ENCODE results near the gene IL4. TPM values are rescaled to one million over a fixed set of nuclear protein-coding genes. Genes with fewer than 3 reads are reported as not detected.
"Not testable (repeated sequence)": the region's sequence is repeated elsewhere in the genome, so short reads cannot be mapped to it uniquely, and the experiment has no call there.

The IL4 gene
- total RNA-seq, 1 donor from 2014 or later = not detected

DNA sequence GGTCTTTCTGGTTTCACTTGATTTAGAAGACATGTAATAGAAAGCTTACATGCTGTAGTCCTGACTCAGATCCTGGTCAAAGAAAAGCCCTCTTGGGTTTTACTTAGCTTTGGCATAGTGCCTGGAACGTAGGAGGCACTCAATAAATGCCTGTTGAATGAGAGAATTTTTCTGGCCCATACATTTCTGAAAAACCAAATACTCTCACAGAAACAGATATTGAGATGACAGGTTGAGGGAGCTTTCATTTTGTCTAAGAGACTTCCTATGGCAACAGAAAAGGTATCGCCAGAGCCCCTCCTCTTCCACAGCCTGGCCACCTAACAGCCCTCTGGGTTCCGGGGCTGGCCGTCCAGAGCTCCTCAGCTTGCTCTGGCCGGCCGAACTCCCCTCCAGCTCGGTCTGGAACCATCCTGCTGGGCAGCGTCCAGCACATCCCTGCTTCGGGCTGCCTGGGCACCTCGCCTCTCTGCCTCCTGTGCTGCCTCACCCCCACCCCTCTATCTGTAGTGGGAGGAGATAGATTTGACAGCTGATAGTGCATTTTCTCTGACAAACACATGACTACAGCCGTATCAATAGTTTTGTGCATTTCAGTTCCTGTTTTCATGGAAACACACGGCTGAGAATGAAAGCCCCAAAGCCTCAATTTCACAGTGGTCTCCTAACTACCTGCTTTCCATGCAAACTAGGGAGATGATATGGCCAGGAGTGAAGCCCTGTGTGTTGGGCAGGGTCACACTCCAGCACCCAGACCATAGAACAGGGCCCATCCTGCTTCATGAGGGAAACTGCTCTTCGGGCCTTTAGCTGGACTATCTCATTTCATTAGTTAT lies 1.1 kb downstream of the IL4 start:
- DNase-seq (ENCODE audit: low spot score) = no peak

DNA sequence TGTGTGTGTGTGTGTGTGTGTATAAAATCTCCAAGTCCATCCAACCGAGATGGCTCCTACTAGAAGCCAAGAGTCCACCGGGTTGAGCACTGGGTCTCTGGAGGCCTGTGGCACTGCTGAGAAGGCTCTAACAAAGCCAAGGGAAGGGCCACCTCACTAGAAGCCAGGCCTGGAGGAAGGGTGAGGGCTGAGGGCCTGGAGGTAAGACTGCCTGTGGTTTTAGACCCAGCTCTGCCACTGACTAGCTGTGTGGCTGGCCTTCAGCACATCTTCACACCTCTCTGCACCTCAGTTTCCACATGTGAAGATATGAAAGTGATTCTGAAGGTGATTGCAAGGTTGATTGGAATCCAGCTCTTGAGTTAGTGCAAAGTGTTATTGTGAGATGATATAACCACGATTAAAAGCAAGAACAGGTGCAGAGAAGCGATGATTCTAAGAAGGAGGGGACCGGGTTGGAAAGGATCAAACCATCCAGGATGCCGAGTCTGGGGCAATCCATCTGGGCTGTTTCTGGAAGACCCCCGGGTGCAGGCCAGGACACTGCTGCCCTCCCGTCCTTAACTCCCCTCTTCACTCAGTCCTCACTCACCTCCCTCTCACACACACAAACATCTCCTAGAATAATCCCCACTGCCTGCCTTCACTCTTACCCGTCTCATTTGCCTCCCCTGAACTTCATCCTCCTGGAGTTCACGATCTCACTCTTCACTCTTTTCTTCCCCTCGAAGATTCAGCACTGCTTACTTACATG lies 2.3 kb downstream of the IL4 start:
- DNase-seq (ENCODE audit: low spot score) = no peak

DNA sequence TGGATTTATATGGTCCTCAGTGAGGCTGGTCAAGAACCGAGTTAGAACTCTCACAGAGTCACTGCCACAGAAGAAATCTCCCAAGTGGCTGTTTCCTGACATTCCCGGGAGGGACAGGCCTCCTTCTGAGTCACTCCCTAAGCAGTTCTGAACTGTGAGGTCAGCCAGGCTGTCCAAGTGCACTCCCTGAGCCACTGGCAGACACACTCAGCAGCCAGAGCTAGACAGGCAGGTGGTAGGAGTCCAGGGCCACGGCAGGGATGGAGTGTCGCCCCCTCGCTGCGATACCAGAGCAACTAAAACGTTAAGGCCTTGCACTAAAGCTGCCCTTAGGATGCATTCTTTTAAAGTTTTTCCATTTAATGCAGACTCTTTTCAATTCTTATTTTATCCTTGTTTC lies 3.4 kb downstream of the IL4 start:
- no peak for DNase-seq (ENCODE audit: low spot score)

DNA sequence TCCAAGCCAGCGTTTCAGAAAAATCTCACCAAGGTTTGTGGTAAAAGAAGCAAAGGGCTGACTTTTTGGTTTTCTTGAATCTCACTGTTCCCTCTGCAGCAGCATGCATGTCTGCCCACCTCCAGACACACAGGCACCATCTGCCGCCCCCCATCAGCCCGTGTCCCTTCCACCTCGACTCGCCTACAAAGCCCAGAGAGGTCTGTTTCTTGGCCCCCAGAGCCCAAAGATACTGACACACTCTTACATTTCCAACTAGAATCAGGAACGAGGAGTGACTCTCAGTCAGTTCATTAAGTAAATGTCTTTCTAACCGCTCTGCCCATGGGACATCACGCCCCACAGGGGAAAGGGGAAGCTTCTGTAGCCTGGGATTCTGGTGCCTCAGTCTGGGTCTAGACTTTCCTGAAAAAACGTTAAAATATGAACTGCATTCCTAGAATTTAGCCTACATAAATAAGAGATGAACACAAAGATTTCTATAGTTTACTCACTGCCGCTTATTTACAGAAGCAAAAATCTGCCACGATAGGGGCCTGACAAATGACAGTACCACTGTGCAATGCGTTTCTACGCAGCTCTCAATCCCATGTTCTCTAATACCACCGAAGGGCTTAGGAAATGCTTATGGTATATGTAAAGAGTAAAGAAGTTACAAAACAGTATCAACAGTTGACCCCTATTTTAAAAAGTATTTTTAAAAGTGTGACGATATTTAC lies 4.1 kb downstream of the IL4 start:
- DNase-seq (ENCODE audit: low spot score) = no peak

DNA sequence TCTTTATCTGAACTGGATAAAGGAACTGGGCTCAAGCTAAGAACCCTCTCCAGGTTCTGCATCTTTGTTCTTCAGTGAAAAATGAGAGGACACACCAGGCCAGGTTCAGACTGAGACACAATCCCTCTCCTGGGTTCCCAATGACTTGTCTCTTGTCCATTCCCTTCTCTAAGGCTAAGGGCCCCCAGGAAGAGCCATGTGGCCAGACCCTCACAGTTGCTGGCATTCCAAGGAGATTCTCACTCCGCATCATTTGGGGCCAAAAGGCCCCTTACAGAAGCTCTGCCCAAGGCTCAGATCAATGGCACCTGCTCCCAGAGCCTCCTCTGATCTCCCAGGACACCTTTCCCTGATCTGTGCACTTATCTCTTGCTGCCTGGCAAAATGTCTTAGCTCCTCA lies 4.9 kb downstream of the IL4 start:
- no peak for DNase-seq (ENCODE audit: low spot score)

DNA sequence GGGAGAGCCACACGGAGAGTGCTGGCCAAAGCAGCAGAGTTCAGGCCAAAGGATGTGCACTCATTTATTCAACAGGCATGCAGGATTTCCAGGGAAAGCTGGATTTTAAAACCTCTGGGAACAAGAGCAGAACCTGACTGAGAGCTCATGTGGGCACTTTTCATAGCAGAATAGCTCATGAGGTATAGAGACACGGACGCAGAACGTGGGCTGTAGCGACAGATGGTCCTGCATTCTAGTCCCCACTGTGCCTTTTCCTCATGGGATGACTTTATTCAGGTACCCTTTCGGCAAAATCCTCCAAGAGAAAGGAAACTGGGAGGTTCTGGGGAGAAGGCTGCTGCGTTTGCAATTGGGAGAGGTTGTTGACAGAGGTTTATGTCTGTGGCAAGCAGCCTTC lies 5.4 kb downstream of the IL4 start:
- DNase-seq (ENCODE audit: low spot score) = no peak

DNA sequence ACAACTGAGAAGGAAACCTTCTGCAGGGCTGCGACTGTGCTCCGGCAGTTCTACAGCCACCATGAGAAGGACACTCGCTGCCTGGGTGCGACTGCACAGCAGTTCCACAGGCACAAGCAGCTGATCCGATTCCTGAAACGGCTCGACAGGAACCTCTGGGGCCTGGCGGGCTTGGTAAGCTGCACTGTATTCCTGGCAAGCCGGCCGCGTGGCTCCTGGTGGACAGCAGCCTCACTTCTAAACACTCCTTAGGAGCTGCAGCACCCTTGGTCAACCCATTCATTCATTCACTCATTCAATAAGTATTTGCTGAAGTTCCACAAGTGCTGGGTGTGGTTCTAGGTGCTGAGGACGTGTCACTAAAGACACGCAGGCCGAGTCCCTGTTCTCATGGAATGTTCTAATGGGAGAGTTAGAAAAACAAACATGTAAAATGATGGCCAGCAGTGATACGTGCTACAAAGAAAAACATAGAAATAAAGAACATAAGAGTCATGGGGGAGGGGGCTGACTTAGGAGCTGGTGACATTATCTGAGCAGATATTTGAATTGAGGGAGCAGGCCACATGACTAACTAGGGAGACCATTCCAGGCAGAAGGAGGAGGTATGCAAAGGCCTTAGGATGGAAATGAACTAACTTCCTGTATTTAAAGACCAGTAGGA lies 6.1 kb downstream of the IL4 start:
- no peak for DNase-seq (ENCODE audit: low spot score)

DNA sequence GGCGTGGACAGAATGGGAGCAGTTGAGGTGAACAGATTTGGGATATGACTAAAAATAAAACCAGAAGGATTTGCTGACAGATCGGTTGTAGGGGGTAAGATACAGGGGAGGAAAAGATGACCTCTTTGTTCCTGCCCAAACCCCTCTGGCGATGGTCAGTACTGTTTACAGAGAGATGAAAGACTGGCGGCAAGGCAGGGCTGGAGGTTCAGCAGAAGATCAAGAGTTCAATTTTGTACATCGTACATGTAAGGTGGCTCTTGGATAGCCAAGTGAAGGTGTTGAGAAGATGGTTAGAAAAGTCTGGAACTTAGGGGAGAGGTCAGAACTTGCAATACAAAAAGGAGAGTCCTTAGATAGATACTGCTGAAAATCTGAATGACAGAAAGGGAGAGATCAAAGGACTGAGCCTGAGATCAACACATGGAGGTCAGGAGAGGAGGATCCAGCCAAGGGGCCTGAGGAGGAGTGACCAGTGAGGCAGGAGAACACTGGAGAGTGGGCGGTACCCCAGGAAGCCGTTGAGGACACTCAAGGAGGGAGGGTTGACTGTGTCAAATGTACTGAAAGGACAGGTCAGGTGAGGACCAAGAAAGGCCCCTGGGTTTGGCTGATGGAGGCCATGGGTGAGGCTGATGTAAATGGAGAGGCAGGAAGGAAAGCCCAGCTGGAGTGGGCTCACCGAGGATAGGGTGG lies 7.1 kb downstream of the IL4 start:
- no peak for DNase-seq (ENCODE audit: low spot score)

DNA sequence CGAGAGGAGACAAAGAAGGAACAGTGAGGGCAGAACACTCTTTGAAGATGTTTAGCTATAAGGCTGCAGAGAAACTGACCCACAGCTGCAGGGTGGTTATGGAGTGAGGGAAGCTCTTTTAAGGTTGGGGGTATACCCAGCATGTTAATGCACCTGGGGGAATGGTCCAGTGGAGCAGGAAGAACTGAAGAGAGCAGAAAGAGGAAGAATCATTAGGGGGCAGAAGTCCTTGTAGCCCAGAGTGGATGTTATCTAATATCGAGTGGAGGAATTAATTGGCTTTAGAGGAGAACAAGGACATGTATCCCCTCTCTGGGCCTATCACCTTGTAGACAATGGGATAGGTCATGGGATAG lies 7.7 kb downstream of the IL4 start:
- DNase-seq (ENCODE audit: low spot score) = no peak

DNA sequence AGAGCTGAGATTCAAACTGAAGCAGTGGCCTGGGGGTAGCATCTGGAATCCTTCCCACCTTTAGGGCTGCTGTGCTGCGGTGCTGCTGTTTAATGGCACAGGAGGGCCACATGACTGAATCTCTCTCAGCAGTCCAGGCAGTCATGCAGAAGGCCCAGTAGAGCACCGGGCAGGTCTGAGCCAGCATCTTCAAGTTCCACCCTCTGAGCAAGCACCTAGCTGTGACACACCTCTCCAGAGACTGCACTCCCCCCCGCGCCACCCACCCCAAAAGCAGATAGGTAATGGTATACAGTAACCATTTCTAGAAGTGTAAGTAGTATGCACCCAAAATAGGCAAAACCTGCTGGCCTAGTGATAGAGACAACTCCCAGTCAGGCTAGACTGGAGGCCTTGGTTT lies 8.2 kb downstream of the IL4 start:
- DNase-seq (ENCODE audit: low spot score) = no peak

DNA sequence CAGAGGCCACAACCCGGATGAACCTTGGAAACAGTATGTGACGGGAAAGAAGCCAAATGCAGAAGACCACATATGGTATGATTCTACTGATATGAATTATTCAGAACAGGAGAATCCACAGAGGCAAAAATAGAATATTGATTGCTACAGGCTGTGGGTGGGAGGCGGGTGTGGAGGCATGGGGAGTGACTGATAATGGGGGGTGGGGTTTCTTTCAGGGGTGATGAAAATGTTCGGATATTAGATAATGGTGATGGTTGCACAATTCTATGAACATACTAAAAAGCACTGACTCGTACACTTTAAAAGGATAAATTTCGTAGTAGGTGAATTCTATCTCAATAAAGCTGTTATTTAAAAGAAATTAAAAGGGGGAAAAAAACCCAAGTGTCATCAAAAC lies 10.7 kb downstream of the IL4 start:
- DNase-seq (ENCODE audit: low spot score) = no peak

DNA sequence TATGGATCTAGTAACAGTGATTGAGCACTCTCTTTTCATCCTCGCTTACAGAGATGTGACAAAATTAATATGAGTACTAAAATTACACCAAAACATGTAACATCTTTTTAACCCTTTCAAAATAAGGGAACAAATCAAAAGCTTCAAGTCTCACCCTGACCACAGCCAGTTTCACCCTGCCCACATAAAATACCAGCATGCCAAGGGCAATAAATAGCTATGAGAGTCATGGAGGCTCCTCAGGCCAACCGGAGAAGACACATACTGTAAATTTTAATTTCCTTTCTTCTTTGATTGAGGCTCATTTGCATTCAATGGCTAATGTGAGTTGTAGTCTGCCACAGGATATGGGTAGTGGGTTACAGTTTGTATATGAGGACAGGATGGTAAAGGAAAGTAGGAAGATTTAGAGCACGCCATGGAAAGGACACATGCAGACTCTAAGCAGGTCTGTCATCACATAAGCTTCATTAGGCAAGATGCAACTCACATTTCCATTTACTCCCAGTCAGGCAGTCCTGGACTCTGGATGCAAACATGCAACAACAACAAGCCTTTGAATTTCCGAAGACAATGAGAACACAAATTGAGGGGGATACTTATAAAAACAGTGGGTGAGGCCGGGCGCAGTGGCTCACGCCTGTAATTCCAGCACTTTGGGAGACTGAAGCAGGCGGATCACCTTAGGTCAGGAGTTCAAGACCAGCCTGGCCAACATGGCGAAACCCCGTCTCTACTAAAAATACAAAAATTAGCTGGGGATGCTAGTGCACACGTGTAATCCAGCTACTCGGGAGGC lies 11.3 kb downstream of the IL4 start:
- DNase-seq (ENCODE audit: low spot score) = no peak

DNA sequence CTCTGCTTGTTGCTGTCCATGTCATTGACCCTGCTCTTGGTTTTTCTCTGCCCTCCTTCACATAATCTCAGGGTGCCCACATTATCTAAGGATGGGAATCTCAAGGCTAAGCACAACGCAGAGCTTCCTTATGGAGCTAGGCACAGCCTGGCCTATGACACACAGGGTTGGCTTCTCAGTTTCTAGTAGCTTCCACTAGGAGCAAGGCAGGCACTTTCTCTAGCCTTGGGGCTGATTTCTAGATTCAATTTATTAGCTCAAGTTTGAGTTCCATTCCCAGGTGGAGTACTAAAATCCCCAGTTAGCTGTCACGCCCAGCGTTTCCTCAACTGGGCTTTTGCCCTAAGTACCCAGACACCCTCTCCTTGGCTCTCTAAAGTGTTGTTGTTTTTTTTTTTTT lies 12.4 kb downstream of the IL4 start:
- no peak for DNase-seq (ENCODE audit: low spot score)

DNA sequence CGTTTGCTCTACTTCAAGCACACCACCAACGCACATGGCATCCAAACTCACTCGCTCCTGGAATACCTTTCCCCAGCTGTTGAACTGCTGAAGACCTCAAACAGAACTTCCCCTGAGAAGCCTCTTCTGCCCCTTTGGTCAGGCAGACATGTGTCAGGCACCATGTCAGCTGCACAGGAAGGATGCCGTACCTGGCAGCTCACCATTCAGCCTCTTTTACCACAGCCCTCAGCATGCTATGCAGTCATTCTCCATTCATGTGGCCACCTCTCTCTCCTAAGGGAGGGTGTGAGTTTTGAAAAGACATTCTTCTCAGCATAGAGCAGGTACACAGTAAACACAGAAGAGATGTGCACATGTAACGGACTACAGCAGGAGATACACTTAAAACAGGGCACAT lies 14.2 kb downstream of the IL4 start:
- DNase-seq (ENCODE audit: low spot score) = no peak

DNA sequence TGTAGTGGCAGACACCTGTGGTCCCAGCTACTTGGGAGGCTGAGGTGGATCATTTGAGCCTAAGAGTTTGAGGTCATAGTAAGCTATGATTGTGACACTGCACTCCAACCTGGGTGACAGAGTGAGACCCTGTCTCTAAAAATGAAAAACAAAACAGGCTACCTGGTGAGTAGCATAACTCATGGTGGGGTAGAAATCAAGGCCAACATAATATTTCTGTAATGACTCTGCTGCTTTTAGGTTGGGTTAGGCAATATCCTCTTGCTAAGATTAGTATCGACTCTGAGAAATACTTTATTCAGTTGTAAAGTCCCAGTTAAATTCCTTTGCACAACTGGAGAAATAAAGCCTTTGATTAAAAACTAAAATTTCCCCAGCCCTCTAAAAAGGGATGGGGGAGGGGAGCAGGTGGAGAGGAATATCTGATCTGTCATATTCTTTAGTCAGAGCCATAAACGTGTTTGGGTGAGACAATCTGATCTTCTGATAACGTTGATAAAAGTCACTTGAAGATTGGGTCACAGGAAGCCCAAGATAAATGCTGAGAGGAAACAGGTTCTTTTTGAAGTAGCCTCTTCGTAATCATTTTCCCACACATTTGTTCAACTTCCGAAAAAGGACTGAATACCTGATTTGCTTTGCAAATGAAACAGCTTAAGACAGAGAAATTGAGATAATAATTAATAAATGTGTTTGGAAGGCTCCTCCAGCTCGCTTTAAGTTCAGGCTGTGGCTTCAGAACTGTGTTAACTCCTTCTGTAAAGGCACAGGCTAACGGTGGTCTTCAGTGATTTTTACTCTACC lies 14.9 kb downstream of the IL4 start:
- no peak for DNase-seq (ENCODE audit: low spot score)

DNA sequence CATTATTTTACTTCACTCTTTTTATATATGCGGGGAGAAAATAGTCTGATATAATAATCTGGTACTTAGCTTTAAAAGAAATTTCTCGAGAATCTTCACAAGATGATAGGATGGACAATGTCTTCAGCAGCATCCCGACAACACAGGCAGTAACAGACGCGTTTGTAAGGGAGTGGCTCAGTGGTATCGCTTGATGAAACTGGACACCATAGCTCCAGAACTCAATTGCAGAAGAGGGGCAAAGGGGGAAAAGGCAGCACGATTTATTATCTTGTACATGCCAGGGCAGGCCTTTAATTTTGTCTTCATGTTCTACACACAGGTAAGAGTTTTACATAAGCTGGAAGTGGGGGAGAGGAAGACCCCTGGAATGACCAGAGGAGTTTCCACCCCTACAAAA lies 15.7 kb downstream of the IL4 start:
- DNase-seq (ENCODE audit: low spot score) = no peak

DNA sequence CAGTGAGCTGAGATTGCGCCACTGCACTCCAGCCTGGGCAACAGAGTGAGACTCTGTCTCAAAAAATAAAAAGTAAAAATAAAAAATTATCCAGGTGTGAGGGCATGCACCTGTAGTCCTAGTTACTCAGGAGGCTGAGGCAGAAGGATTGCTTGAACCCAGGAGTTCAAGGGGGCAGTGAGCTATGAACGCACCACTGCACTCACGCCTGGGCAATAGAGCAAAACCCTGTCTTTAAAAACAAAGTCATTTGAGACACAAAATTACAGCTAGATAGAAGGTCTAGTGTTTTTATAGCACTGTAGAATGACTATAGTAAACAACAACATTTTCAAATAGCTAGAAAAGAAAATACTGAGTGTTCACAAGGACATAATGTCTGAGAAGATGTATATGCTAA lies 16.4 kb downstream of the IL4 start:
- no peak for DNase-seq (ENCODE audit: low spot score)

DNA sequence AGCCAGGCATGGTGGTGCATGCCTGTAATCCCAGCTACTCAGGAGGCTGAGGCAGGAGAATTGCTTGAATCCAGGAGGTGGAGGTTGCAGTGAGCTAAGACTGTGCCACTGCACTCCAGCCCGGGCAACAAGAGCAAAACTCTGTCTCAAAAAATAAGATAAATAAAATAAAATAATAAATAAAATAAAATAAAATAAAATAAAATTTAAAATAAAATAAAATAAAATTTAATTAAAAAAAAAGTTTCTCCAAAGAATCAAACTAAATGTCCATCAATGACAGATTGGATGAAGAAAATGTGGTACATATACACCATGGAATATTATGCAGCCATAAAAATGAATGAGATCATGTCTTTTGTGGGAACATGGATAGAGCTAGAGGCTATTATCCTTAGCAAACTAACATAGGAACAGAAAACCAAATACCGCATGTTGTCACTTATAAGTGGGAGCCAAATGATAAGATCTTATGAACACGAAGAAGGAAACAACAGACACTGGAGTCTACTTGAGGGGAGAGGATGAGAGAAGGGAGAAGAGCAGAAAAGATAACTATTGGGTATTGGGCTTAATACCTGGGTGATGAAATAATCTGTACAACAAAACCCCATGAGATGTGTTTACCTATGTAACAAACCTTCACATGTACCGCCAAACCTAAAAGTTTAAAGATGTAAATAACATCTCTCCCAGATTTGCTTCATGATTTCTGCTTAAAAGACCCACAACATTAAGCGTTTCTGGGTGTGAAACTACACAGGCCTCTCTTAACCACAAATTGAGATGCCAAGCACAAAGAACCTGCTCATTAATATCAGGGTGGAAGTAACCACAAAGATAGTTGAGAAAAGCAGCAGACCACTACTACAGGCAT lies 18.2 kb downstream of the IL4 start:
- not testable (repeated sequence) for DNase-seq (ENCODE audit: low spot score)

DNA sequence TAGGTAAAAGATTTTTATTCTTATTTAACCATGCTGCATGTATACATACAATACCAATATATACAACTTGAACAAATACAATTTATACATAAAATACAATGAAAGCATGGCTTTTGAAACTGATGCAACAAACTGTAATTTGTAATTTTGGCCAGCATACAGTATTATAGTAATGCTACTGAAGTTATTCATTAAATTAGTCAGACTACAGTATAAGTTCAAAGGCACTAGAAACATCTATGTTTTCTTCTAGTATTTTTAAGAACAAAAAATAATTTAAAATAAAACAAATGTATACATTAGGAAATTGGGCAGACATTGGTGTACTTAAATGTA lies 18.8 kb downstream of the IL4 start:
- DNase-seq (ENCODE audit: low spot score) = no peak

All from ureter (tissue), 1 donor.